ENCODE data around the gene TSGA10IP. TPM values are rescaled to one million over a fixed set of nuclear protein-coding genes. Genes with fewer than 3 reads are reported as not detected.
"Not testable (repeated sequence)": the region's sequence is repeated elsewhere in the genome, so short reads cannot be mapped to it uniquely, and the experiment has no call there.

The TSGA10IP gene
- total and polyA plus RNA-seq, 4 donors: 0.07 to 0.34 (median 0.27) TPM

DNA sequence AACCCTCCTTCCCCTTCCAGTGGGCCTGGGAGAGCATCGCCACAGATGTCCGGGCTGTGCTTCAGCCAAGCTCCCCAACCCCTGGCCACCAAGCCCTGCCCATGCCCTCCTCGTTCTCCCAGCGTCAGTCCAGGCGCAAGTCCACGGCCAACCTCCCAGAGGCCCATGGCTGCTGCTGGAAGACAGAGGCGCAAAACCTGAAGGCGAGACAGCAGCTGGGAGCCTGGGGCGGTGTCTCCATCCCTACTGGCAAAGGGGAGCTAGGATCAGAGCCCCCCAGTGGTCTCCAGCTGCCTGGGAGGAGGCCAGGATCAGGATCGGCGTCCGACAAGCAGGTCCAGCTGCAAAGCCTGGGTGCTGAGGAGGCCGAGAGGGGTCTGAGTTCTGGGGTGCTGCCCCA is 1.9 kb downstream of the TSGA10IP start:
- H3K4me3 ChIP-seq: no peak overlapping the region
- DNase-seq (no peak), ATAC-seq (ENCODE audit: insufficient read depth, low FRiP score) (no peak)
- 64 to 86% methylated on average over 13 of the region's 13 CpGs for WGBS, 2 donors
- H3K27me3 ChIP-seq (ENCODE audit: control insufficient read depth in 3 of 3, insufficient read depth in 3 of 3, low read length in 2 of 3): peaks cover 0 to 2% (median 0%) of the 10 kb centered on the region in 3 donors
- H3K4me1 ChIP-seq (ENCODE audit: control insufficient read depth in 5 of 5, insufficient read depth in 5 of 5, low read length in 5 of 5): no peaks in the 10 kb centered on the region
- no peaks in the 10 kb centered on the region for H3K36me3 ChIP-seq (ENCODE audit: control insufficient read depth in 4 of 4, insufficient read depth in 4 of 4, low read length in 4 of 4)
- TF ChIP-seq, protein P1, sequence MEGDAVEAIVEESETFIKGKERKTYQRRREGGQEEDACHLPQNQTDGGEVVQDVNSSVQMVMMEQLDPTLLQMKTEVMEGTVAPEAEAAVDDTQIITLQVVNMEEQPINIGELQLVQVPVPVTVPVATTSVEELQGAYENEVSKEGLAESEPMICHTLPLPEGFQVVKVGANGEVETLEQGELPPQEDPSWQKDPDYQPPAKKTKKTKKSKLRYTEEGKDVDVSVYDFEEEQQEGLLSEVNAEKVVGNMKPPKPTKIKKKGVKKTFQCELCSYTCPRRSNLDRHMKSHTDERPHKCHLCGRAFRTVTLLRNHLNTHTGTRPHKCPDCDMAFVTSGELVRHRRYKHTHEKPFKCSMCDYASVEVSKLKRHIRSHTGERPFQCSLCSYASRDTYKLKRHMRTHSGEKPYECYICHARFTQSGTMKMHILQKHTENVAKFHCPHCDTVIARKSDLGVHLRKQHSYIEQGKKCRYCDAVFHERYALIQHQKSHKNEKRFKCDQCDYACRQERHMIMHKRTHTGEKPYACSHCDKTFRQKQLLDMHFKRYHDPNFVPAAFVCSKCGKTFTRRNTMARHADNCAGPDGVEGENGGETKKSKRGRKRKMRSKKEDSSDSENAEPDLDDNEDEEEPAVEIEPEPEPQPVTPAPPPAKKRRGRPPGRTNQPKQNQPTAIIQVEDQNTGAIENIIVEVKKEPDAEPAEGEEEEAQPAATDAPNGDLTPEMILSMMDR (IDR thresholded peaks at IDR 0.05; ENCODE audit: control extremely low read depth, extremely low read depth): no peak
- H3K9me3 ChIP-seq (ENCODE audit: control insufficient read depth in 4 of 4, insufficient read depth in 3 of 4, low read length in 3 of 4): no peaks in the 10 kb centered on the region
- no peak overlapping the region for H3K27ac ChIP-seq (ENCODE audit: low read depth in 1 of 2, low read length in 1 of 2)
- no peak overlapping the region for H3K9ac ChIP-seq (ENCODE audit: insufficient read depth in 1 of 2, low read length in 2 of 2)

DNA sequence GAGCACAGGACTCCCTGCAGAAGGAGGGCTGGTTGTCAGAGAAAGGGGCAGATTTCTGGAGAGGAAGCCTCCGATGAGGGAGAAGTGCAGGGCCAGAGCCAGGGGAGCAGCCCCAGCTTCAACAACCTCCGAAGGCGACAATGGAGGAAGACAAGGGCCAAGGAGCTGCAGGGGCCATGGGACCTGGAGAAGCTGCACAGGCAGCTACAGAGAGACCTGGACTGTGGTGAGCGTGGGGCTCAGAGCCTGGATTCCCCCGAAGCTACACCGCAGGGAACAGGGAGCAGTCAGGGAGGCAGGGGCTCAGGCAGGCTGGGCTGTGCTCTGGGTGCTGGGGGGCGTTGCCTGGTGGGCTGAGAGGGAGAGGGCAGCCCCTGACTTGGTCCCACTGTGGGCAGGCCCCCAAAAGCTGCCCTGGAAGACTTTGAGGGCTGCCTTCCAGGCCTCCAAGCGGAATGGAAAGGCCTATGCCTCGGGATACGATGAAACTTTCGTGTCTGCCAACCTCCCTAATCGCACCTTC is 2.4 kb downstream of the TSGA10IP start:
- DNase-seq: no peak
- H3K27ac ChIP-seq (ENCODE audit: low read depth in 1 of 2, low read length in 1 of 2): no peak overlapping the region
- no peak overlapping the region for H3K4me3 ChIP-seq
- 87 to 88% methylated on average over 12 of the region's 12 CpGs for WGBS, 2 donors
- no peaks in the 10 kb centered on the region for H3K36me3 ChIP-seq (ENCODE audit: control insufficient read depth in 4 of 4, insufficient read depth in 4 of 4, low read length in 4 of 4)
- TF ChIP-seq, protein P1 (IDR thresholded peaks at IDR 0.05; ENCODE audit: control extremely low read depth, extremely low read depth): no peak
- H3K4me1 ChIP-seq (ENCODE audit: control insufficient read depth in 5 of 5, insufficient read depth in 5 of 5, low read length in 5 of 5): no peaks in the 10 kb centered on the region
- no peaks in the 10 kb centered on the region for H3K27me3 ChIP-seq (ENCODE audit: control insufficient read depth in 3 of 3, insufficient read depth in 3 of 3, low read length in 2 of 3)
- no peak overlapping the region for H3K9ac ChIP-seq (ENCODE audit: insufficient read depth in 1 of 2, low read length in 2 of 2)
- H3K9me3 ChIP-seq (ENCODE audit: control insufficient read depth in 4 of 4, insufficient read depth in 3 of 4, low read length in 3 of 4): no peaks in the 10 kb centered on the region
- ATAC-seq (ENCODE audit: insufficient read depth, low FRiP score): no peak

DNA sequence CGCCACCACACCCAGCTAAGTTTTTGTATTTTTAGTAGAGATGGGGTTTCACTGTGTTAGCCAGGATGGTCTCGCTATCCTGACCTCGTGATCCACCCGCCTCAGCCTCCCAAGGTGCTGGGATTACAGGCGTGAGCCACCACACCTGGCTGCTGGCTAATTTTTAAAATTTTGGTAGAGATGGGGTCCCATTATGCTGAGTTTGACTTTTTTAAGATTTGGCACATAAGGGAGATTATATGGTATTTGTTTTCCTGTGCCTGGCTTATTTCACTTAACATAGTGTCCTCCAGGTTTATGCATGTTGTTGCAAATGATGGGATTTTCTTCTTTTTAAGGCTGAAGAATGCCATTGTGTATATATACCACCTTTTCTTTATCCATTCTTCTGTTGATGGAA is 5.4 kb downstream of the TSGA10IP start:
- H3K4me1 ChIP-seq (ENCODE audit: control insufficient read depth in 5 of 5, insufficient read depth in 5 of 5, low read length in 5 of 5); H3K4me3 ChIP-seq; ATAC-seq (ENCODE audit: insufficient read depth, low FRiP score); DNase-seq; H3K36me3 ChIP-seq (ENCODE audit: control insufficient read depth in 4 of 4, insufficient read depth in 4 of 4, low read length in 4 of 4); H3K9me3 ChIP-seq (ENCODE audit: control insufficient read depth in 4 of 4, insufficient read depth in 3 of 4, low read length in 3 of 4); H3K27me3 ChIP-seq (ENCODE audit: control insufficient read depth in 3 of 3, insufficient read depth in 3 of 3, low read length in 2 of 3); H3K9ac ChIP-seq (ENCODE audit: insufficient read depth in 1 of 2, low read length in 2 of 2); H3K27ac ChIP-seq (ENCODE audit: low read depth in 1 of 2, low read length in 1 of 2): not testable (repeated sequence)
- 95 to 96% methylated on average over 4 to 5 of the region's 5 CpGs for WGBS, 2 donors

DNA sequence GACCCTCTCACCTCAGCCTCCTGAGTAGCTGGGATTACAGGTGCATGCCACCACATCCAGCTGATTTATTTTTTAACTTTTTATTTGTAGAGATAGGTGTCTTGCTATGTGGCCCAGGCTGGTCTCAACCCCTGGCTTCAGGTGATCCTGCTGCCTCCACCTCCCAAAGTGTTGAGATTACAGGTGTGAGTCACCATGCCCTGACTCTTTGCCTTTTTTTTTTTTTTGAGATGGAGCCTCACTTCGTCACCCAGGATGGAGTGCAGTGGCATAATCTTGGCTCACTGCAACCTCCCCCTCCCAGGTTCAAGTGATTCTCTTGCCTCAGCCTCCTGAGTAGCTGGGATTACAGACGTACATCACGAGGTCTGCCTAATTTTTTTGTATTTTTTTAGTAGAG is 6.4 kb downstream of the TSGA10IP start:
- not testable (repeated sequence) for DNase-seq; H3K27me3 ChIP-seq (ENCODE audit: control insufficient read depth in 3 of 3, insufficient read depth in 3 of 3, low read length in 2 of 3); H3K4me1 ChIP-seq (ENCODE audit: control insufficient read depth in 5 of 5, insufficient read depth in 5 of 5, low read length in 5 of 5); H3K36me3 ChIP-seq (ENCODE audit: control insufficient read depth in 4 of 4, insufficient read depth in 4 of 4, low read length in 4 of 4); ATAC-seq (ENCODE audit: insufficient read depth, low FRiP score); H3K27ac ChIP-seq (ENCODE audit: low read depth in 1 of 2, low read length in 1 of 2); H3K9ac ChIP-seq (ENCODE audit: insufficient read depth in 1 of 2, low read length in 2 of 2); H3K4me3 ChIP-seq; H3K9me3 ChIP-seq (ENCODE audit: control insufficient read depth in 4 of 4, insufficient read depth in 3 of 4, low read length in 3 of 4)
- 44 to 61% methylated on average over 3 of the region's 3 CpGs for WGBS, 2 donors

All from lung (tissue), 12 donors.